ENCODE results near the gene NFATC1.

DNA sequence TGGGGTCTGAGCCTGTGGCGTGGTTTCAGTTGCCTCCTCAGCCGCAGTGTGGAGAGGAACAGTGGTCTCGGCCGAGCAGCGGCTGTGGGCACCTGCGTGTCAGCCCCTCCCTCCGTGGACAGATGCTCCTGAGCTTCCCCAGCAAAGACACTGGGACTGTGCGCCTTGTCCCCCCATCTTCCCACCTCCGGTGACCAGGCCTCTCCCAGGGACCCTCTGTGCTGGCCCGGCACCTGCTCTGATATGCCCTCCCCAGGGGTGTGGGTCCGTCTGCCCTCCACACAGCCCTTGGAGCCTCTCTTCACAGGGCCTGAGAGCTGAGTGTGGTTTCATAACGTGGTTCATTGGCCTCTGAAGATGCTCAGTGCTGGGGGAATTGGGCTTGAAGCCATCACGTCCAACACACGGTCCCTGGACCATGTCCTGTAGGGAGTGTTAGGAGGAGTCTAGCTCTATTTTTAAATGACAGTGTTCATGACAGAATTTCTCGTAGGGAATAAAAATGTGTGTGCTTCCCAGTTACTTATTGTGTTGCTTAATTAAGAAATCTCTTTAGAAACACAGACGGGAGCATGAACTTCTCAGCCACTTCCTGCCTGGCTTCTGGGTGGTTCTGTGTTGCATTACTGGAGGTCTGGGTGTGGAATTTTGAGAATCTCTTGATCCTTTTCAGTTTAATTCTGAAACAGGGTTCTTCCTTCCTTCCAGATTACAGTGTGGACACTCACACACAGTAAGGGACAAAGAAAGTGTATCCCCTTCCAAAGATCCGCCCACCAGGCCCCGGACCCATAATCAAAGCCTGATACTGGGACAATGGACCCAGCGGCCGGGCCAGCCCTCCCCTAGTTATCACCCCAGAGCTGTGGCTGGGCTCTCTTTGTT, 110.7 kb downstream of the NFATC1 start:
- no peak for TF ChIP-seq GATA2 (IDR thresholded peaks at IDR 0.05; ENCODE audit: low read depth, low read length)
- TF ChIP-seq GATA3 (IDR thresholded peaks at IDR 0.05; ENCODE audit: low read depth, low read length) = no peak

Measured in SH-SY5Y (cell line).